Panc1 (cell line): Measurements from ENCODE around the gene CELF2. TPM values are rescaled to one million over a fixed set of nuclear protein-coding genes. Genes with fewer than 3 reads are reported as not detected.

Source experiments
- ATAC-seq: fragments of 200-7000 bp; cut with Tn5 transposase; 2 replicates; pipeline ENCODE4 v1.9.1; 2020; ENCODE audit warnings: mild to moderate bottlenecking, moderate library complexity
- BruUV-seq: library from RNA; stranded (reverse); fragments of 400-500 nt; replicated peaks from 2 replicates; lab custom pipeline; 2021; lab: Mats Ljungman, UMichigan
- CTCF ChIA-PET: fragments of 300-600 bp; sonication (Branson Sonifier 250); formaldehyde crosslinking; loops from one replicate; lab custom pipeline; 2022; ENCODE audit warnings: antibody characterized with exemption; lab: Charles Lee
- POLR2A ChIA-PET: fragments of 300-600 bp; sonication (Branson Sonifier 250); formaldehyde crosslinking; loops from one replicate; lab custom pipeline; 2022; ENCODE audit warnings: antibody characterized with exemption; lab: Charles Lee
- DNase-seq: peaks from one replicate; pipeline ENCODE4 v3.0.0-alpha.2; 2010; ENCODE audit warnings: low read depth, low spot score
- H3K27ac ChIP-seq: 2 replicates; pipeline ENCODE4 v1.5.1; 2011; ENCODE audit warnings: mild to moderate bottlenecking, low read length, inconsistent platforms
- H3K27me3 ChIP-seq: fragments of 200-500 bp; sonication (Bioruptor generic); 2 replicates; pipeline ENCODE4 v1.6.0; 2014; ENCODE audit warnings: low read length, inconsistent platforms; ENCODE audit not compliant: control insufficient read depth, insufficient read depth
- H3K36me3 ChIP-seq: fragments of 200-500 bp; sonication (Bioruptor generic); 2 replicates; pipeline ENCODE4 v1.5.1; 2014; ENCODE audit warnings: inconsistent platforms, mild to moderate bottlenecking, low read length, moderate library complexity; ENCODE audit not compliant: control insufficient read depth, insufficient read depth
- H3K4me1 ChIP-seq: 2 replicates; pipeline ENCODE4 v1.5.1; 2011; ENCODE audit warnings: inconsistent platforms, mild to moderate bottlenecking, low read length, moderate library complexity; ENCODE audit not compliant: control insufficient read depth, insufficient read depth
- H3K4me3 ChIP-seq, 2 experiments: 2 replicates each; pipeline ENCODE4 v1.5.1; 2011 to 2012; ENCODE audit warnings: low read depth in 2 of 2, low read length in 2 of 2, mild to moderate bottlenecking in 2 of 2, inconsistent platforms in 1 of 2, moderate library complexity in 1 of 2
- H3K9me3 ChIP-seq: fragments of 200-500 bp; sonication (Bioruptor generic); 2 replicates; pipeline ENCODE4 v1.5.1; 2014; ENCODE audit warnings: low read depth, mild to moderate bottlenecking, inconsistent platforms, low read length, moderate library complexity; ENCODE audit not compliant: control insufficient read depth, insufficient read depth
- CTCF ChIP-seq: fragments of 450-650 bp; IDR thresholded peaks from 2 replicates; pipeline ENCODE4 v1.5.1; 2017; ENCODE audit warnings: mild to moderate bottlenecking
- POLR2AphosphoS5 ChIP-seq: IDR thresholded peaks from 2 replicates; pipeline ENCODE4 v1.6.1; 2012; ENCODE audit warnings: mild to moderate bottlenecking, low read depth, low read length, moderate library complexity
- SIN3A ChIP-seq: IDR thresholded peaks from 2 replicates; pipeline ENCODE4 v1.6.1; 2012; ENCODE audit warnings: low read depth, mild to moderate bottlenecking, low read length, moderate library complexity, borderline replicate concordance; ENCODE audit not compliant: insufficient read depth
- TCF7L2 ChIP-seq: IDR thresholded peaks from 2 replicates; pipeline ENCODE4 v1.6.1; 2011; ENCODE audit warnings: mild to moderate bottlenecking, low read depth, low read length, inconsistent platforms
- in situ Hi-C: cut with HindIII; loops from 2 replicates; pipeline ENCODE4 v1.10.0; 2016; ENCODE audit warnings: low sequenced_read_pairs, low pct_unique_long_range_greater_than_20kb
- intact Hi-C: fragments of 100-400 bp; cut with micrococcal nuclease; formaldehyde crosslinking; loops from one replicate; pipeline ENCODE4 v1.10.0; 2022; ENCODE audit not compliant: unreplicated experiment
- total RNA-seq: library from RNA; stranded (reverse); gene quantifications from one replicate; pipeline ENCODE4 v1.2.1, GENCODE V29; 2021; ENCODE audit not compliant: unreplicated experiment
- TF ChIP-seq, protein P1 (sequence below), 2 experiments: IDR thresholded peaks; 2 replicates each; pipeline ENCODE4 v1.6.1; 2011 to 2012; ENCODE audit warnings: low read depth in 2 of 2, control low read depth in 1 of 2, low read length in 1 of 2, mild to moderate bottlenecking in 1 of 2, moderate library complexity in 1 of 2; ENCODE audit not compliant: insufficient read depth in 1 of 2

CELF2 gene
- total RNA-seq, 1 experiment from 2014 or later: 0.44 TPM

GRCh38 chr10:11168423-11169090 lies 150.9 kb downstream of the CELF2 start:
- Histone ChIP-seq H3K9me3 (no peaks in the 10 kb centered on the region), H3K27ac (no peak overlapping the region), H3K36me3 (no peaks in the 10 kb centered on the region), H3K4me1 (no peaks in the 10 kb centered on the region), H3K27me3 (peaks cover 2% of the 10 kb centered on the region; the same call in 1 of the 2 replicates), H3K4me3 (no peak overlapping the region)
- in situ Hi-C loops (no loop called here), intact Hi-C loops (no loop called here)
- no TSS peak for BruUV-seq
- ATAC-seq: no peak
- CTCF ChIA-PET: no interaction called here
- POLR2A ChIA-PET: no interaction called here
- no peak for DNase-seq
- no peak for TF ChIP-seq CTCF
- no peak for TF ChIP-seq POLR2AphosphoS5
- TF ChIP-seq, protein P1, sequence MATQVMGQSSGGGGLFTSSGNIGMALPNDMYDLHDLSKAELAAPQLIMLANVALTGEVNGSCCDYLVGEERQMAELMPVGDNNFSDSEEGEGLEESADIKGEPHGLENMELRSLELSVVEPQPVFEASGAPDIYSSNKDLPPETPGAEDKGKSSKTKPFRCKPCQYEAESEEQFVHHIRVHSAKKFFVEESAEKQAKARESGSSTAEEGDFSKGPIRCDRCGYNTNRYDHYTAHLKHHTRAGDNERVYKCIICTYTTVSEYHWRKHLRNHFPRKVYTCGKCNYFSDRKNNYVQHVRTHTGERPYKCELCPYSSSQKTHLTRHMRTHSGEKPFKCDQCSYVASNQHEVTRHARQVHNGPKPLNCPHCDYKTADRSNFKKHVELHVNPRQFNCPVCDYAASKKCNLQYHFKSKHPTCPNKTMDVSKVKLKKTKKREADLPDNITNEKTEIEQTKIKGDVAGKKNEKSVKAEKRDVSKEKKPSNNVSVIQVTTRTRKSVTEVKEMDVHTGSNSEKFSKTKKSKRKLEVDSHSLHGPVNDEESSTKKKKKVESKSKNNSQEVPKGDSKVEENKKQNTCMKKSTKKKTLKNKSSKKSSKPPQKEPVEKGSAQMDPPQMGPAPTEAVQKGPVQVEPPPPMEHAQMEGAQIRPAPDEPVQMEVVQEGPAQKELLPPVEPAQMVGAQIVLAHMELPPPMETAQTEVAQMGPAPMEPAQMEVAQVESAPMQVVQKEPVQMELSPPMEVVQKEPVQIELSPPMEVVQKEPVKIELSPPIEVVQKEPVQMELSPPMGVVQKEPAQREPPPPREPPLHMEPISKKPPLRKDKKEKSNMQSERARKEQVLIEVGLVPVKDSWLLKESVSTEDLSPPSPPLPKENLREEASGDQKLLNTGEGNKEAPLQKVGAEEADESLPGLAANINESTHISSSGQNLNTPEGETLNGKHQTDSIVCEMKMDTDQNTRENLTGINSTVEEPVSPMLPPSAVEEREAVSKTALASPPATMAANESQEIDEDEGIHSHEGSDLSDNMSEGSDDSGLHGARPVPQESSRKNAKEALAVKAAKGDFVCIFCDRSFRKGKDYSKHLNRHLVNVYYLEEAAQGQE (IDR thresholded peaks at IDR 0.05; ENCODE audit: insufficient read depth in 1 of 2, low read depth in 2 of 2, low read length in 1 of 2): no peak
- no peak for TF ChIP-seq TCF7L2
- no peak for TF ChIP-seq SIN3A

DNA sequence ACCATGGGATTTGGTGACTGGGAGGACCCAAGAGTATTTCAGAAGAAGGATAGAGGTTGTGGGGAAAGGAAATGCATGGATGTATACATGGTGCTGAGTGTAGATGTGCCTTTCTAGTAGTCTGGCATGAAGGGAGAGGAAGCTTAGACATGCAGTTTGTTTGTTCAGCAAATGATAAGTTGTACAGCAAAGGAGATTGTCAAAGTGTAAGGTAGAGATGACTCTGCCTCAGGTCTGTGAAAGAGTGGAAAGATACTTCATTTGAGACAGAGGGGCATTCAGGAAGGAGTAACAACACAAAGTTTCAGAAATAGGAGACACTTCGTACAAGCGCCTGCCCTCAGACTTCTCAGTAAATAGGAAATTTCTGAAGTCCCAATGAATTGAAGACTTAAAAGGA lies 152.3 kb downstream of the CELF2 start:
- intact Hi-C loops (no loop called here), in situ Hi-C loops (no loop called here)
- ATAC-seq (no peak), DNase-seq (no peak)
- Histone ChIP-seq H3K27ac (no peak overlapping the region), H3K36me3 (no peaks in the 10 kb centered on the region), H3K4me3 (no peak overlapping the region), H3K27me3 (peaks cover 2% of the 10 kb centered on the region; the same call in 1 of the 2 replicates), H3K9me3 (no peaks in the 10 kb centered on the region), H3K4me1 (no peaks in the 10 kb centered on the region)
- POLR2A ChIA-PET: no interaction called here
- no TSS peak for BruUV-seq
- TF ChIP-seq CTCF (no peak), TCF7L2 (no peak), POLR2AphosphoS5 (no peak), SIN3A (no peak)
- TF ChIP-seq, protein P1 (IDR thresholded peaks at IDR 0.05; ENCODE audit: insufficient read depth in 1 of 2, low read depth in 2 of 2, low read length in 1 of 2): no peak
- CTCF ChIA-PET: no interaction called here
